H1 (cell line): ENCODE measurements around the gene XPOT. TPM values are rescaled to one million over a fixed set of nuclear protein-coding genes. Genes with fewer than 3 reads are reported as not detected.

ENCODE experiments used
- CTCF ChIA-PET: fragments of 300-600 bp; sonication (Branson Sonifier 250); formaldehyde crosslinking; loops from one replicate; lab custom pipeline; 2021; ENCODE audit not compliant: partially characterized antibody; lab: Charles Lee
- POLR2A ChIA-PET: fragments of 300-600 bp; sonication (Branson Sonifier 250); formaldehyde crosslinking; loops from one replicate; lab custom pipeline; 2021; ENCODE audit warnings: inconsistent platforms; ENCODE audit not compliant: partially characterized antibody; lab: Charles Lee
- DNase-seq, 2 experiments: peaks; one replicate each; pipeline versions ENCODE4 v3.0.0 to v3.0.0-alpha.2; 2010 to 2022; ENCODE audit warnings: low spot score in 2 of 2, low read depth in 1 of 2, mixed read lengths in 1 of 2
- FAIRE-seq: peaks from 2 replicates; lab custom pipeline; 2011; peaks lifted over from hg19 to GRCh38; lab: Jason Lieb, UNC
- H2AFZ ChIP-seq: 2 replicates; pipeline ENCODE4 v1.8.1; 2012; ENCODE audit warnings: low read length, inconsistent platforms
- H2AK5ac ChIP-seq: 2 replicates; pipeline ENCODE4 v1.6.1; 2013; ENCODE audit warnings: low read depth, low read length
- H2BK120ac ChIP-seq: replicated peaks from 2 replicates; pipeline ENCODE3; 2013; ENCODE audit warnings: low read depth, low read length, inconsistent platforms
- H2BK12ac ChIP-seq: 2 replicates; pipeline ENCODE4 v1.6.1; 2013; ENCODE audit warnings: low read depth, low read length
- H2BK15ac ChIP-seq: 2 replicates; pipeline ENCODE4 v1.6.1; 2013; ENCODE audit warnings: low read length
- H2BK20ac ChIP-seq: 2 replicates; pipeline ENCODE4 v1.6.1; 2013; ENCODE audit warnings: low read length
- H2BK5ac ChIP-seq: 2 replicates; pipeline ENCODE4 v1.6.1; 2013; ENCODE audit warnings: low read depth, low read length
- H3K14ac ChIP-seq: 2 replicates; pipeline ENCODE4 v1.6.1; 2013; ENCODE audit warnings: inconsistent platforms; ENCODE audit not compliant: insufficient read length
- H3K18ac ChIP-seq: 2 replicates; pipeline ENCODE4 v1.6.1; 2013; ENCODE audit warnings: low read length; ENCODE audit errors: extremely low read depth
- H3K23ac ChIP-seq: 2 replicates; pipeline ENCODE4 v1.6.1; 2013; ENCODE audit warnings: inconsistent platforms; ENCODE audit not compliant: insufficient read length
- H3K23me2 ChIP-seq: 2 replicates; pipeline ENCODE4 v1.6.1; 2013; ENCODE audit warnings: low read depth, low read length
- H3K27ac ChIP-seq: 2 replicates; pipeline ENCODE4 v1.6.1; 2011; ENCODE audit warnings: low read depth, low read length, inconsistent platforms
- H3K27me3 ChIP-seq, 4 experiments: replicated peaks in 1 of 4; 1 replicate in 1 of 4; 2 replicates in 3 of 4; pipeline versions ENCODE4 v1.6.1 to v1.8.1; 2011 to 2013; ENCODE audit warnings: low read length in 3 of 4, mild to moderate bottlenecking in 3 of 4, inconsistent platforms in 2 of 4, mixed read lengths in 2 of 4, moderate library complexity in 1 of 4; ENCODE audit not compliant: control insufficient read depth in 3 of 4, insufficient read depth in 3 of 4; ENCODE audit errors: extremely low read depth in 1 of 4
- H3K36me3 ChIP-seq, 4 experiments: 2 replicates each; pipeline versions ENCODE4 v1.6.1 to v1.8.1; 2011 to 2013; ENCODE audit warnings: mild to moderate bottlenecking in 4 of 4, low read length in 3 of 4, moderate library complexity in 2 of 4, control low read depth in 1 of 4, inconsistent platforms in 1 of 4; ENCODE audit not compliant: insufficient read depth in 4 of 4, control insufficient read depth in 2 of 4
- H3K4ac ChIP-seq: replicated peaks from 2 replicates; pipeline ENCODE3; 2013; ENCODE audit warnings: low read length, low read depth, mixed read lengths, inconsistent platforms; ENCODE audit not compliant: insufficient read length
- H3K4me1 ChIP-seq, 4 experiments: replicated peaks in 1 of 4; 1 replicate in 1 of 4; 2 replicates in 3 of 4; pipeline versions ENCODE4 v1.6.1 to v1.8.1; 2011 to 2013; ENCODE audit warnings: low read length in 3 of 4, inconsistent platforms in 2 of 4, mixed read lengths in 1 of 4; ENCODE audit not compliant: insufficient read depth in 4 of 4, control insufficient read depth in 3 of 4
- H3K4me2 ChIP-seq, 2 experiments: 2 replicates each; pipeline versions ENCODE4 v1.6.1 to v1.8.1; 2011 to 2013; ENCODE audit warnings: low read depth in 2 of 2, low read length in 2 of 2, control low read depth in 1 of 2, inconsistent platforms in 1 of 2, mild to moderate bottlenecking in 1 of 2; ENCODE audit not compliant: insufficient read depth in 1 of 2
- H3K4me3 ChIP-seq, 4 experiments: fragments of 200-600, 300-600 bp in 1 of 4; sonication (generic), shearing (Covaris generic), sonication (Bioruptor Twin) in 1 of 4; 2 replicates each; pipeline versions ENCODE4 v1.5.1 to v1.8.1; 2011 to 2016; ENCODE audit warnings: low read length in 4 of 4, low read depth in 3 of 4, control low read depth in 2 of 4, inconsistent platforms in 2 of 4, mild to moderate bottlenecking in 2 of 4, mixed read lengths in 1 of 4, moderate library complexity in 1 of 4; ENCODE audit not compliant: insufficient read depth in 2 of 4; ENCODE audit errors: extremely low read depth in 1 of 4
- H3K56ac ChIP-seq: replicated peaks from 2 replicates; pipeline ENCODE3; 2013; ENCODE audit warnings: low read depth, mild to moderate bottlenecking, mixed read lengths, low read length, inconsistent platforms; ENCODE audit not compliant: insufficient read length
- H3K79me1 ChIP-seq: 2 replicates; pipeline ENCODE4 v1.6.1; 2013; ENCODE audit warnings: low read depth, low read length, control low read depth
- H3K79me2 ChIP-seq, 2 experiments: 2 replicates each; pipeline versions ENCODE4 v1.6.1 to v1.8.1; 2012 to 2013; ENCODE audit warnings: low read length in 2 of 2, mild to moderate bottlenecking in 2 of 2, inconsistent platforms in 1 of 2; ENCODE audit not compliant: insufficient read depth in 2 of 2, control insufficient read depth in 1 of 2
- H3K9ac ChIP-seq, 4 experiments: replicated peaks in 1 of 4; 1 replicate in 1 of 4; 2 replicates in 3 of 4; pipeline versions ENCODE4 v1.6.1 to v1.8.1; 2011 to 2013; ENCODE audit warnings: low read depth in 3 of 4, low read length in 3 of 4, control low read depth in 2 of 4, mild to moderate bottlenecking in 2 of 4, moderate library complexity in 2 of 4, inconsistent platforms in 1 of 4; ENCODE audit errors: extremely low read depth in 1 of 4
- H3K9me3 ChIP-seq, 2 experiments: 2 replicates each; pipeline versions ENCODE4 v1.6.1 to v1.8.1; 2012 to 2013; ENCODE audit warnings: mild to moderate bottlenecking in 2 of 2, moderate library complexity in 2 of 2, control low read depth in 1 of 2, inconsistent platforms in 1 of 2, low read depth in 1 of 2, low read length in 1 of 2, mixed read lengths in 1 of 2; ENCODE audit not compliant: insufficient read depth in 2 of 2
- H4K20me1 ChIP-seq, 2 experiments: replicated peaks in 1 of 2; 2 replicates each; pipeline versions ENCODE3 to v1.8.1; 2011 to 2013; ENCODE audit warnings: inconsistent platforms in 2 of 2, low read length in 2 of 2, mild to moderate bottlenecking in 1 of 2; ENCODE audit not compliant: insufficient read depth in 2 of 2, control insufficient read depth in 1 of 2
- H4K5ac ChIP-seq: 2 replicates; pipeline ENCODE4 v1.6.1; 2013; ENCODE audit warnings: low read length, low read depth, mixed read lengths, inconsistent platforms; ENCODE audit not compliant: insufficient read length
- H4K8ac ChIP-seq: 2 replicates; pipeline ENCODE4 v1.8.0; 2013; ENCODE audit warnings: mild to moderate bottlenecking, moderate library complexity, low read length, inconsistent platforms; ENCODE audit not compliant: insufficient read depth; ENCODE audit errors: extremely low read depth
- H4K91ac ChIP-seq: replicated peaks from 2 replicates; pipeline ENCODE3; 2013; ENCODE audit warnings: low read length, mixed read lengths, inconsistent platforms; ENCODE audit not compliant: insufficient read length
- ASH2L ChIP-seq: fragments of 200-600, 300-600 bp; sonication (generic); IDR thresholded peaks from one replicate; pipeline ENCODE4 v1.7.1; 2017; ENCODE audit warnings: low read length
- CBX5 ChIP-seq: fragments of 300-800, 300-1000 bp; sonication (generic); IDR thresholded peaks from 2 replicates; pipeline ENCODE4 v1.7.1; 2016; ENCODE audit warnings: antibody characterized with exemption, low read length, low read depth
- EGR1 ChIP-seq: IDR thresholded peaks from 2 replicates; pipeline ENCODE4 v1.6.1; 2011; ENCODE audit warnings: low read depth, low read length, borderline replicate concordance
- FOSL1 ChIP-seq: IDR thresholded peaks from 2 replicates; pipeline ENCODE4 v1.6.1; 2011; ENCODE audit warnings: mild to moderate bottlenecking, low read depth, low read length, moderate library complexity; ENCODE audit not compliant: insufficient read depth
- KDM1A ChIP-seq: fragments of 200-600, 300-600 bp; sonication (generic); IDR thresholded peaks from 2 replicates; pipeline ENCODE4 v1.7.1; 2016; ENCODE audit warnings: mild to moderate bottlenecking, low read length, borderline replicate concordance
- NANOG ChIP-seq: IDR thresholded peaks from 2 replicates; pipeline ENCODE4 v1.6.1; 2011; ENCODE audit warnings: low read length, low read depth, mild to moderate bottlenecking, inconsistent platforms; ENCODE audit not compliant: insufficient read depth, poor library complexity, severe bottlenecking
- PHF8 ChIP-seq: fragments of 200-600 bp; sonication (generic); conservative IDR thresholded peaks from 2 replicates; pipeline ENCODE4 v1.7.1; 2012; ENCODE audit warnings: low read depth, mild to moderate bottlenecking, inconsistent platforms, low read length, moderate library complexity
- RAD21 ChIP-seq, 2 experiments: IDR thresholded peaks in 1 of 2; conservative IDR thresholded peaks in 1 of 2; 2 replicates each; pipeline ENCODE4 v1.6.1; 2011; ENCODE audit warnings: low read depth in 2 of 2, low read length in 2 of 2, improper control_type of control experiment in 1 of 2, inconsistent platforms in 1 of 2, mild to moderate bottlenecking in 1 of 2, moderate library complexity in 1 of 2
- SIRT6 ChIP-seq: IDR thresholded peaks from one replicate; pipeline ENCODE4 v1.7.1; 2012; ENCODE audit warnings: low read length, inconsistent platforms
- SP2 ChIP-seq: IDR thresholded peaks from 2 replicates; pipeline ENCODE4 v1.6.1; 2012; ENCODE audit warnings: mild to moderate bottlenecking, low read length, inconsistent platforms
- TBP ChIP-seq: IDR thresholded peaks from 2 replicates; pipeline ENCODE4 v1.6.1; 2011; ENCODE audit warnings: low read depth, low read length, improper control_type of control experiment
- TEAD4 ChIP-seq: IDR thresholded peaks from 2 replicates; pipeline ENCODE4 v1.6.1; 2012; ENCODE audit warnings: low read depth, low read length, inconsistent platforms, mixed read lengths
- WGBS, 2 experiments: shearing (Covaris generic) in 1 of 2; methylation state at CpG; one replicate each; pipeline versions ENCODE4 v1.1.6 to v1.1.7; 2013 to 2015; ENCODE audit warnings: low lambda C conversion rate in 2 of 2, mixed read lengths in 2 of 2, inconsistent platforms in 1 of 2, low coverage in 1 of 2, missing lambda C conversion rate in 1 of 2; ENCODE audit not compliant: insufficient replicate concordance in 2 of 2, insufficient coverage in 1 of 2, insufficient read length in 1 of 2; ENCODE audit errors: extremely low coverage in 1 of 2, missing lambda C conversion rate in 1 of 2; 5-methylcytosine and 5-hydroxymethylcytosine counted together
- polyA plus RNA-seq, 7 experiments: library from polyadenylated mRNA; depleted of rRNA in 3 of 7; stranded (reverse) in 5 of 7; unstranded in 2 of 7; fragments of >200 nt in 5 of 7; fragments of 200-250 nt in 2 of 7; gene quantifications; 1 replicate in 5 of 7; 2 replicates in 1 of 7; 4 replicates in 1 of 7; pipeline versions ENCODE4 v1.2.1 to v1.2.3, GENCODE V29; 2011 to 2013; ENCODE audit warnings: missing spikeins in 2 of 7, mixed read lengths in 2 of 7
- total RNA-seq: library from RNA; stranded (reverse); fragmentation: NEBNext Ultra II Directional; extraction: Animal tissue kit (Norgen Biotek cat#: 25700); gene quantifications from 2 replicates; pipeline ENCODE4 v1.2.1, GENCODE V29; 2021

Gene XPOT
- total and polyA plus RNA-seq, 2 of the 8 experiments (the other 6 are each of a cell fraction or from before 2014, with no cell fraction given), result 38.8 to 176 TPM

- H3K23ac ChIP-seq, result no peak overlapping the region
- no peaks in the 10 kb centered on the region for H3K9me3 ChIP-seq
- CTCF ChIA-PET, result no interaction called here
- H3K27ac ChIP-seq, result no peak overlapping the region
- no peaks in the 10 kb centered on the region for H3K79me2 ChIP-seq
- no peak overlapping the region for H3K4me3 ChIP-seq
- no peaks in the 10 kb centered on the region for H3K27me3 ChIP-seq
- no peak overlapping the region for H2BK20ac ChIP-seq
- no peak overlapping the region for H3K4ac ChIP-seq
- H3K9ac ChIP-seq, result no peak overlapping the region
- H2AFZ ChIP-seq, result no peak overlapping the region
- H2AK5ac ChIP-seq, result no peak overlapping the region
- H4K91ac ChIP-seq, result no peak overlapping the region
- H4K8ac ChIP-seq, result no peak overlapping the region
- DNase-seq (no peak), FAIRE-seq (no peak)
- WGBS, 2 experiments, result 79% methylated on average over 1 of the region's 1 CpG; no CpG with 5 or more reads in 1 of the 2 experiments
- TF ChIP-seq RAD21 (IDR thresholded peaks at IDR 0.05 in 1 of 2, conservative IDR thresholded peaks at IDR 0.05 in 1 of 2; ENCODE audit: low read depth in 2 of 2, low read length in 2 of 2) (no peak), PHF8 (no peak), FOSL1 (no peak), SIRT6 (no peak), NANOG (no peak), SP2 (no peak), TBP (no peak), ASH2L (no peak), EGR1 (no peak), KDM1A (no peak), TEAD4 (no peak), CBX5 (no peak)
- H3K4me1 ChIP-seq, result no peaks in the 10 kb centered on the region
- H2BK12ac ChIP-seq, result no peak overlapping the region
- no peak overlapping the region for H4K5ac ChIP-seq
- POLR2A ChIA-PET, result no interaction called here
- no peak overlapping the region for H3K18ac ChIP-seq
- H3K56ac ChIP-seq, result no peak overlapping the region
- H3K4me2 ChIP-seq, result no peak overlapping the region
- H3K23me2 ChIP-seq, result no peaks in the 10 kb centered on the region
- no peaks in the 10 kb centered on the region for H3K79me1 ChIP-seq
- no peaks in the 10 kb centered on the region for H4K20me1 ChIP-seq
- H3K36me3 ChIP-seq, result peaks cover 2 to 56% (median 19%) of the 10 kb centered on the region in 4 experiments; a peak in 6 of 8 replicates
- no peak overlapping the region for H2BK15ac ChIP-seq
- no peak overlapping the region for H2BK5ac ChIP-seq
- no peak overlapping the region for H2BK120ac ChIP-seq
- no peak overlapping the region for H3K14ac ChIP-seq
Observed at GRCh38 chr12:64497903-64498302, 93.7 kb downstream of the XPOT start.
